NCI-H524 (cell line): ENCODE results near the gene GFPT2.
"Not testable (repeated sequence)": the region's sequence is repeated elsewhere in the genome, so short reads cannot be mapped to it uniquely, and the experiment has no call there.

Source experiments
- DNase-seq, 2 experiments: peaks; one replicate each; lab custom pipeline; 2025; lab: John Stamatoyannopoulos, UW

The GFPT2 gene

DNA sequence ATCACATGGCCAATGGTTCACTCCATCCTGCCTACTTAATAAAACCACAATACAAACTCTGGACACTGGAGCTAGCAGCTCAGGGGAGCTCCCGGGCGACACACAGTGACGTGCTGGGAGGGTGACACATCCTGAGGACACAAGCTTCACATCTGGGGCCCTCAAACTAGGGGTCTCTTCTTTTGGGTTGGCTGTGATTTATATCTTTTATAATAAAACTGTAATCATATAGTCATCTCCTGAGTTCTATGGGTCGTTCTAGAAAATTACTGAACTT, 49.2 kb downstream of the GFPT2 start:
- DNase-seq, result no peak

GRCh38 chr5:180303226-180304015, 49.7 kb downstream of the GFPT2 start:
- DNase-seq, result no peak

DNA sequence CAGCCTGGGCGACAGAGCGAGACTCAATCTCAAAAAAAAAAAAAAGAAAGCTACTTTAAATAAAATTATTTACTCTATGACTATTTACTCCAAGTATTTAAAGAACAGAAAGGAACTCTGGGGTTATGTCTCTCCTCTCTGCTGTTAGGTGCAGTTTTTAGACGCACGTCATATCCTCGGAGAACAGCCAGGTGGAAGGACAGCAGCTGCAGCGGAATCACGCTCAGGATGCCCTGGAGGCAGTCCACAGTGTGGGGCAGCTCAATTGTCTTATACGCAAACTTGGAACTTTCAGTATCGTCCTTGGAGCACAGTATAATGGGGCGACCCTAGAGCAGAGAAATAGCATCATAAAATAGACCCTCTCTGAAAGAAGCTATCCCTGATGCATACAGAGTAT, 50.9 kb downstream of the GFPT2 start:
- no peak for DNase-seq

- no peak for DNase-seq
Measured at GRCh38 chr5:180301253-180301652, 51.9 kb downstream of the GFPT2 start.

GRCh38 chr5:180299526-180299925, 53.6 kb downstream of the GFPT2 start:
- no peak for DNase-seq

DNA sequence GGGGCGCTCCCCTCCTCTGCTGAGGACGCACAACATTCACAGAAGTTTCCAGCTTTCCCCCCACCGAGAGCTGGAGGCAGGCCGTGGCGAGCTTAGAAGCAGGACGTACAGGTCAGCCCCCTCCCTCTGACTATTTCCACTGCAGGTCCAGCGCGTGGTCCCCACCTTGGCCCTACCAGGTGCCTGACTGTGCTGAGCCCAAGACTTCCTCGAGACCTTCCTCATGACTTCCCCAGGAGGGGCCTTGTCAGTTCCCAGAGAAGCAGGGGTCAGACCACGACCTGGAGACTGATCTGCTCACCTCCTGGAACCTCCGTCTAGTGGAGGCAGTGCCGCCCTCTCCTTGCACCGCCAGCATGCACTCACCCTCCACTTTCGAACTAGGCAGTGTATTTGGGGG, 54.1 kb downstream of the GFPT2 start:
- DNase-seq, result not testable (repeated sequence)

GRCh38 chr5:180297587-180298282, 55.4 kb downstream of the GFPT2 start:
- DNase-seq, result no peak

- no peak for DNase-seq
Measured at GRCh38 chr5:180296771-180297170, 56.4 kb downstream of the GFPT2 start.

DNA sequence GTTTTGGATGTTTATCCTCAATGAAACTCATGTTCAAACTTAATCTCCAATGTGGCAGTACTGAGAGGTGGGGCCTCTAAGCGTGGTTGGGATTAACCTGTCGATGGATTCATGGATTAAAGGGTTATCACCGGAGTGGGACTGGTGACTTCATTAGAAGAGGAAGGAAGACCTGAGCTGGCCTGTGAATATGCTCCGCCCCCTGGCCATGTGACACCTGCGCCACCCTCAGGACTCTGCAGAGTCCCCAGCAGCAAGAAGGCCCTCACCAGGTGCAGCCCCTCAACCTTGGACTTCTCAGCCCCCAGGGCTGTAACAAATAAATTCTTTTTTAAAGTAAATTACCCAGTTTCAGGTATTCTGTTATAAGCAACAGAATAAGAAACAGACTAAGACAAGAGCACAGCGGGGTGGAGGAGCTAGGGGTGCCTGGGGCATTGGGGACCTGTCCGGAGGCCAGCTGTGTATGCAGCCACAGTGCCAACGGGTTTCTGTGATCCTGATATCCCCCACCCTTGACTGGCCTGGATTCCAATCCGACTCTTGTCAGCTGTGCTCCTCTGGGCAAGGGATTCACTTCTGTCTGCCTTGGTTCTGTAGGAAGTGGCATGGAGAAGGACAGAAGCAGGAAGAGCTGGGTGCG, 58.1 kb downstream of the GFPT2 start:
- DNase-seq, result no peak

GRCh38 chr5:180294411-180294810, 58.7 kb downstream of the GFPT2 start:
- DNase-seq, result no peak

DNA sequence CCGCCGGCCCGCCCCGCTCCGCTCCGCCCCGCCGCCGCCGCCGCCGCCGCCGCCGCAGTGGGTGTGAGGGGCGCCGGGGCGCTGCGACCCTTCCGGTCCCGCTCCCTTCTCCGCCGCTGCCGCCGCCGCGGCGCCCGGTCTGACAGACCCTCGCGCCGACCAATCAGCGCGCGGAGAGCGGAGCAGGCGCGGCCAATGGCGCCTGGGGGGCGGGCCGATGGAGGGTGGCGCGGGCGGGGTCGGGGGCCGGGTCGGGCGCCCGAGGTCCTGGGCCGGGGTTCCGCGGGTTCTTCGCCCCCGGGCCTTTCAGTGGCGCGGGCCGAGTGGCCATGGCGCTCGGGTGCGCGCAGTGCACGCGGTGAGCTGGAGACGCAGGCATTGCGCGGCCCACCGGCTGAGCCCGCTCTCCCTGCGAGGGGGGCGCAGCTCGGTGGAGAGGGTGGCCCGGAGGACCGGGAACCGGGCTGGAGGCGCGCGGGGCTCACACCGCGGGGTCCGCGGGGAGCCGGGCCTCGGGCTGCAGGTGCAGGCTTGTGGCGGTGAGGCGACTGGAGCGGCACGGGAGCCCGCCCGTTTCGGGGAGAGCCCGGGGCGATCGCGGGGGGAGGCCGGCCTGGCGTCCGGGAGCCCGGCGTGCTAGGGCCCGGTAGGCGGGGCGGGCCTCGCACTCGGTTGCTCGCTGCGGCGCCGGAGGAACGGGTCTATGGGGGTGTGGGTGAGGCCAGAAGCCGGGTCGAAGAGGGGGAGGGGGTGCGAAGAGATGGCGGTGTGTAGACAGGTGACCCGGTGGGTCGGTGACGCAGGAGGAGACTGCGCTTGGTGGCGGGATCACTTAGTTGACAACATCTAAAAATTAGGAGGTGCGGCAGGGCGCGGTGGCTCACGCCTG, 60.9 kb downstream of the GFPT2 start, which contains the start of gene MAPK9:
TSS of gene MAPK9 (minus strand) at position 141 of the 889 bp plus-strand sequence. CDS start 11,522 bp downstream, outside the sequence.
- peak; percentile 33 to 75 for DNase-seq

DNA sequence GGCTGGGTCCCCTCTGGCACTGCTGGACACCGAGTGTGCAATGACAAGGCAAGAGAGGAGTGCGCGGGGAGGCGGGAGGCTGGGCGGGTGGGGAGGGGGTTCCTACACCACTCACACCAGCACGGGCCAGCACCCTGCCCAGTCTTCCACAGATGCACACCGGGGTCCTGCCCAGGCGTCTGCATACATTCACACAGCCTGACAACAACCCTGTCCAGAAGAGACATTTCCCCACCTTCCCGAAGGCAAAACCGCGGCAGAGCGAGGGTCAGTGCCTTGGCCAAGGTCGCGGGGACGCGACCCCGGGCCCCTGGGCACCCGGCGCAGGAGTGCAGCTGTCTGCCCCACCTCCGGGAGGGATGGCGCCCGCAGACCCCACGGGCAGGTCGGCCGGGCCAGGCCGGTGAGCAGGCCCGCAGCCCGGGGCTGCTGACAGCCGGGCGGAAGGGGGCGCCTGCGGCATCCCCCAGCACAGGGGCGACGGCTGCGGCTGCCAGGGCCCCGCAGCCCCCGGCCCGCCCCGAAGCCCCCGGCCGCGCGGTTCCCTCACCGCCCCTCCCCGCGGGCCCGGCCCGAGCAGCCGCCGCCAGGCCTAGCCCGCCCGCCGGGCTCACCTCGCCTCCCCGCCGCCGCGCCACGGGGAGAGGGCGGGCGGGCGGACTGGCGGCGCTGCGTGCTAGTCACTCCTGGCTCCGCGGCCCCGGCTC, 61.7 kb downstream of the GFPT2 start:
- DNase-seq, result peak in 1 of 2 experiments; percentile 17

- DNase-seq, result no peak
Measured at GRCh38 chr5:180290568-180291233, 62.4 kb downstream of the GFPT2 start.

DNA sequence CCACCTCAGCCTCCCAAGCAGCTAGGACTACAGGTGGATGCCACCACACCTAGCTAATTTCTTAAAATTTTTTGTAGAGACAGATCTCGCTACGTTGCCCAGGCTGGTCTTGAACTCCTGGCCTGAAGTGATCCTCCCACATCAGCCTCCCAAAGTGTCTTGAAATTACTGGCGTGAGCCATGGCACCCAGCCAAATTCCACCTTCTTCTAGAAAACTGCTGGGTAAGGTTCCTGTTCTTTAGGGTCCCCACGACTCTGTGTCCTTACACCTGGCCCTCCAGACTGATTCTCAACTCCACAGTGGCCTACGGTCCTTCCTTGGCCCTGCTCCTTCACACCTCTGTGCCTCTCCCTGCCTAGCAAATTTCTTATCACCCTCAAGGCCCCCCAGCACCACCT, 63.2 kb downstream of the GFPT2 start:
- no peak for DNase-seq

DNA sequence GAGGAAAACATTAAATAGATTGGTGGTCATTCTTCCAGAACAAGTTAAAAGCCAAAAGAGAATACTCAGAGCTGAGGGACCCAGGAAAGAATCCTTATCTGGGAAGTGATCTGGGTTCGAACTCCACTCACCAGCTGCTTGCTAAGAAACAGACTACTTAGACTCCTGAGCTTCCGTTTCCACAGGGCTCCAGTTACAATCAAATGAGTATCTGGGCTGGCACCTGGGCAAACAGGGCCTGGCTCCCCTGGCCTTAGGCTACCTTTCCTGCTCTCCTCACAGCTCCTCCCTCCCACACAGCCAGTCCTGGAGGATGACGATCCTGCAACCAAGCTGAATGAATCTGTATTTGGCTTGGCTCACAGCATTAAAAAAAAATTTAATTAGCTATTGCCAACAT, 63.7 kb downstream of the GFPT2 start:
- no peak for DNase-seq

DNA sequence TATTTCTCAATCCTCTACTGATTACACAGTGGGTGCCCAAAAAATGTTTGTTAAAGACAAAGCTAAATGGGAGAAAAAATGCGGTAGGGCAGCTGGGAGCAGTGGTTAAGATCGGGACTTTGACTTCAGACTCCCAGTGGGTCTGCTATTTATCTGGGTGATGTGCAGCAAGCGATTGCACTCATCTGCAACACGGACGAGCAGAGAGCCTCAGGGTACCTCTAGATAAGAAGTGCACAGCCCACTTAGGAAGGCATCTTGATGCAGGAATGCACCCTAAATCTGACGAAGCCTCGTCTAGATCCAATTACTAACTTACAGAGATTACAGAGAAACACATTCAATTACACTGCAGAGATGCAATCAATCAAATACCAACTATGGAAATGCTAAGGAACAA, 65.3 kb downstream of the GFPT2 start:
- DNase-seq, result no peak

DNA sequence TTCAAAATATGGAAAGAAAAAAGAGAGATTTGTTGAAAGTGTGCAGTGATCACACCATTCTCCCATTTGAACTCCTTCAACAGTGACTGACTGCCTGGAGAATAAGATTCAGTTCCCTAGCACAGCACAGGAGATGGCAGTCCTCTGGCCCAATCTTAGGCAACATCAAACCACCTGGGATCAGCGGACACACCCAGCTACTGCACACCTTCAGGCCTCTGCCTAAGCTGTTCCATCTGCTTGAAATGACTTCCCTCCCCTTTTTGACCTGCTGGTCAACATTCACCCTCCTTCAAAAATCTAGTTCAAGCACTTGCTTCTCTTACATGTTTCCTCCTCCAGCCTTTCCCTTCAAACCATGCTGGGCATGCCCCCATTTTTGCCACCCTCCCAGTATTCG, 65.7 kb downstream of the GFPT2 start:
- no peak for DNase-seq

DNA sequence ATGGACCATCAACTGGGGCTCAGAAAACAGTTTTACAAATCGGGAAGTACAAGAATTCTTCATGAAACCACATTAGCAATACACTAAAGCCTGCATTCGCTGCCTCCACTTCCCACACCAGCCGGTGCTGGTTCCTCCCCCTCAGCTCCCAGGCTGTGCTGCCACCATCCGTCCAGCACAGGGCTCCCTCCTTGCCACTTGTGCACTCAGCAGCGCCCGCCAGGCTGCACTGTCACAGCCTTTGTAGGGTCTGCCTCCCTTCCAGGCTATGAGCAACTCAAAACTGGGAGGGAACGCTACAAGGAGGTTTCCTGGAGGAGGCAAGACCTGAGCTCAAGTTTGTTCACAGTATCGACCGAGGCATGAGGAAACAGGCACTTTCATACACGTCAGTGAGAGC, 69.0 kb downstream of the GFPT2 start:
- DNase-seq, result no peak

- DNase-seq, result no peak
Measured at GRCh38 chr5:180283026-180283615, 70.0 kb downstream of the GFPT2 start.

DNA sequence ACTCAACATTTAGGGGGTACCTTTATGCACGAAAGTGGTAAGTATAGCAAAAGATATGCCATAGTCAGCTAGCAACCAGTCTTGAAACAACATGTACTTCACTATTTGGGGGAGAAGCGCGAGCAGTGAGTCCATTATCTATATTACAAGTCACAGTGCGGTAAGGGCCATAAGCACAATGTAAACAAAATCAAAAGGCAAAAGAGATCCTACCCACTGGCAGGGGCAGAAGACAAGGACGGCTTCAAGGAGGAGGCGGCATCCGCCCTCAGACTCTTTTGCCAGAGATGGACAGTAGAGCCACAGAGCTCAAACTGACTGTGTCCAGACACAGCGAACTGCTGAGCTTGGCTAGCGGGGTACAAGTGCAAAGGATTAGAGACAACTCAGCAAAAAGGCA, 70.9 kb downstream of the GFPT2 start:
- DNase-seq, result no peak

DNA sequence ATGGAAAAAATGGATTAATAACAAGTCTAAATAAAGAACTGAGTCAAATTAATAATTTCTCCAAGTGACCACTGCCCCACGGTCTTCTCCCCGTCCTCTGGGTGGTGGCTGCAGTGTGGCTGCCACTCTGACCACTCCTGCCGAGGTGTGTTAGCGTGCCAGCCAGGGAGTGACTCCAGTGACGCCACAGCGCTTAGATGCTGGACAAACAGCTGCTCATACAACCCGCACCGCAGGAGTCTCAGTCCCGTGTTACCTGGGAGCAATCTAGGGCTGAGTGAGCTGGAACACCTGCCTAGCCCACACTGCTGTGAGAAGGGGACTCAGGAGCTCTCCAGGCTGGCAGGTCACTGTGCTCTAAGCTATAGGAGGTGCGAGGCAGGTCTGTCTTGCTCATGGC, 71.4 kb downstream of the GFPT2 start:
- DNase-seq, result no peak
